Natural killer cell treated with Interleukin-12 subunit alpha and Interleukin-12 subunit beta and Interleukin-15 and Interleukin-18, amount 100 ng/mL, for 72 hours (primary cell): ENCODE results near the gene ITGB7. TPM values are rescaled to one million over a fixed set of nuclear protein-coding genes. Genes with fewer than 3 reads are reported as not detected.
A peak's percentile ranks its signal among the peaks of the same experiment; 100 is the strongest.
"Not testable (repeated sequence)": the region's sequence is repeated elsewhere in the genome, so short reads cannot be mapped to it uniquely, and the experiment has no call there.

Experiments
- ATAC-seq, 2 donors: fragments of 150-1000 bp; cut with Tn5 transposase in 1 of 2; sonication (Bioruptor Pico), chemical (Tn5 transposase) in 1 of 2; 2 replicates each; pipeline ENCODE4 v1.10.0; 2021
- DNase-seq: peaks from one replicate; pipeline ENCODE4 v3.0.0; 2022; ENCODE audit warnings: low spot score
- H3K27ac Mint-ChIP-seq, 2 donors: 1 replicate in 1 of 2; 2 replicates in 1 of 2; pipeline ENCODE4 v1.8.0; 2022; ENCODE audit warnings: mixed read lengths in 2 of 2, mild to moderate bottlenecking in 1 of 2, moderate library complexity in 1 of 2
- H3K27me3 Mint-ChIP-seq, 2 donors: 1 replicate in 1 of 2; 2 replicates in 1 of 2; pipeline ENCODE4 v1.8.0; 2022; ENCODE audit warnings: mixed read lengths in 2 of 2
- H3K36me3 Mint-ChIP-seq: one replicate; pipeline ENCODE4 v1.8.0; 2022; ENCODE audit warnings: mixed read lengths
- H3K4me1 Mint-ChIP-seq, 2 donors: 1 replicate in 1 of 2; 2 replicates in 1 of 2; pipeline ENCODE4 v1.8.0; 2022; ENCODE audit warnings: low read depth in 2 of 2, mixed read lengths in 2 of 2, mild to moderate bottlenecking in 1 of 2
- H3K4me3 Mint-ChIP-seq: one replicate; pipeline ENCODE4 v1.8.0; 2022; ENCODE audit warnings: mixed read lengths
- H3K9me3 Mint-ChIP-seq: 2 replicates; pipeline ENCODE4 v1.8.0; 2022; ENCODE audit warnings: mixed read lengths
- total RNA-seq, 2 donors: library from RNA; stranded (reverse); gene quantifications; one replicate each; pipeline ENCODE4 v1.2.3, GENCODE V29; 2022

Gene ITGB7
- total RNA-seq, 2 donors from 2014 or later: 53.0 to 81.0 TPM

DNA sequence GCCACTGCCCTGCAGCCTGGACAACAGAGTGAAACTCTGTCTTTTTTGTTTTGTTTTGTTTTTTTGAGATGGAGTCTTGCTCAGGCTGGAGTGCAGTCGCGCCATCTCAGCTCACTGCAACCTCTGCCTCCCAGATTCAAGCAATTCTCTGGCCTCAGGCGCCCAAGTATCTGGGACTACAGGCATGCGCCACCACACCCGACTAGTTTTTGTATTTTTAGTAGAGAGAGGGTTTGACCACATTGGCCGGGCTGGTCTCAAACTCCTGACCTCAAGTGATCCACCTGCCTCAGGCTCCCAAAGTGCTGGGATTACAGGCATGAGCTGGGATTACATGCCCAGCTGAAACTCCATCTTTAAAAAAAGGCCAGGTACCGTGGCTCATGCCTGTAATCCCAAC is 4.7 kb downstream of the ITGB7 start:
- not testable (repeated sequence) for H3K4me3 Mint-ChIP-seq, DNase-seq, H3K36me3 Mint-ChIP-seq, H3K27me3 Mint-ChIP-seq, H3K27ac Mint-ChIP-seq, H3K9me3 Mint-ChIP-seq, ATAC-seq
- H3K4me1 Mint-ChIP-seq: peaks cover 51 to 72% of the 10 kb centered on the region in 2 donors

DNA sequence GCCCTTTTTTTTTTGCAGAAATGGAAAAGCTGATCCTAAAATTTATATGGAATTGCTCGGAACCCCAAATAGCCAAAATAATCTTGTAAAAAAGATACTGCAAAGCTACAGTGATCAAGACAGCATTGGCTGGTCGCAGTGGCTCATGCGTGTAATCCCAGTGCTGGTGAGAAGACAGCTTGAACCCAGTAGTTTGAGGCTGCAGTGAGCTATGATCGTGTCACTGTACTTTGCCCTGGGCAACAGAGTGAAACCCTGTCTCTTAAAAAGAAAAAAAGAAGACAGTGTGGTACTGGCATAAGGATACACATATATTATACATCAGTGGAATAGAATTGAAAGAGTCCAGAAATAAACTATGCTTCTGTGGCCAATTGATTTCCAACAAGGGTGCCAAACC is 5.4 kb downstream of the ITGB7 start:
- peaks cover 44 to 65% of the 10 kb centered on the region in 2 donors for H3K4me1 Mint-ChIP-seq
- H3K27ac Mint-ChIP-seq: no peak overlapping the region
- H3K4me3 Mint-ChIP-seq: no peak overlapping the region
- no peak for DNase-seq
- peaks cover 5% of the 10 kb centered on the region for H3K36me3 Mint-ChIP-seq
- ATAC-seq: no peak
- no peaks in the 10 kb centered on the region for H3K9me3 Mint-ChIP-seq
- H3K27me3 Mint-ChIP-seq: no peaks in the 10 kb centered on the region

GRCh38 chr12:53201177-53201541 is 5.9 kb downstream of the ITGB7 start:
- Mint-ChIP-seq H3K4me1 (peaks cover 39 to 61% of the 10 kb centered on the region in 2 donors), H3K4me3 (peak overlapping the region; percentile 79)

GRCh38 chr12:53200458-53201176 is 6.4 kb downstream of the ITGB7 start:
- Mint-ChIP-seq H3K36me3 (peaks cover 5% of the 10 kb centered on the region), H3K4me1 (peaks cover 34 to 56% of the 10 kb centered on the region in 2 donors), H3K27ac (peak overlapping the region; percentile 8 to 62), H3K9me3 (no peaks in the 10 kb centered on the region), H3K4me3 (peak overlapping the region; percentile 79), H3K27me3 (no peaks in the 10 kb centered on the region)
- peak in 1 of 2 donors; percentile 34 for ATAC-seq
- DNase-seq: peak; percentile 59

More at GRCh38 chr12:53201177-53201541, 5.9 kb downstream of the ITGB7 start:
- no peaks in the 10 kb centered on the region for H3K27me3 Mint-ChIP-seq
- ATAC-seq (no peak), DNase-seq (peak; percentile 32)
- H3K9me3 Mint-ChIP-seq: no peaks in the 10 kb centered on the region
- H3K36me3 Mint-ChIP-seq: peaks cover 5% of the 10 kb centered on the region
- peak overlapping the region; percentile 8 to 62 for H3K27ac Mint-ChIP-seq

DNA sequence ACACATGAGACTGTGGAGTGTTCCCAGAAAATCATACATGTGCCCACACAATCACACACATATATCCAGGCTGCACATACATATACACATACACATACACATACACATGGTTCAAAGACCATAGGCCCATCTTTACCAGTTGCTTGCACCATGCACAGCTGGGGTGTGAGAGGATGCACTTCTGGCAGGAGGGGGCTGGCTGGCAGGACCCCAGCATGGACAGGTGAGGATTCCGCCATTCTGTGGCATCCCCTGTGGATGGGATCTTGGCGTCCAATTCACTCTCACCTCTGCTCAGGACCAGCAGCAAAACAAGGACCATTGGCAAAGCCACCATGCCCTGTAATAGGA is 7.0 kb downstream of the ITGB7 start:
- DNase-seq (no peak), ATAC-seq (no peak)
- H3K27ac Mint-ChIP-seq: peak overlapping the region; percentile 8 to 62
- H3K4me1 Mint-ChIP-seq: peaks cover 32 to 56% of the 10 kb centered on the region in 2 donors
- no peaks in the 10 kb centered on the region for H3K9me3 Mint-ChIP-seq
- H3K36me3 Mint-ChIP-seq: peaks cover 5% of the 10 kb centered on the region
- H3K4me3 Mint-ChIP-seq: peak overlapping the region; percentile 79
- H3K27me3 Mint-ChIP-seq: no peaks in the 10 kb centered on the region

DNA sequence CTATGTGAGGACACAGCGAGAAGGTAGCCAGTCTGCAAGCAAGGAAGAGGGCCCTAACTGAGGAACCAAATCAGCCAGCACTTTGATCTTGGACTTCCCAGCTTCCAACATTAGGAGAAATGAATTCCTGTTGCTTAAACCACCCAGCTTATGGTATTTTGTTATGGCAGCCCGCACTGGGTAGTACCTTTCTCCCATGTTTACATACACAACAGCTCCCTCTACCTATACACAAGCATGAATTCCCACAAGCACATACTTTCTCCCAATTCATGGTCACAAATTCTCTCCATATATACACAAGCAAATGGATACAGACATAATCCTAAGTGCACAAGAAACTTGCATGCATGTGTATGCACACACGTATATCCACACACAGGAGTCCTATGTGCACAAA is 7.4 kb downstream of the ITGB7 start:
- ATAC-seq (no peak), DNase-seq (peak; percentile 5)
- peak overlapping the region; percentile 79 for H3K4me3 Mint-ChIP-seq
- H3K27me3 Mint-ChIP-seq: no peaks in the 10 kb centered on the region
- H3K4me1 Mint-ChIP-seq: peaks cover 32 to 54% of the 10 kb centered on the region in 2 donors
- H3K36me3 Mint-ChIP-seq: peaks cover 5% of the 10 kb centered on the region
- peak overlapping the region; percentile 8 to 62 for H3K27ac Mint-ChIP-seq
- H3K9me3 Mint-ChIP-seq: no peaks in the 10 kb centered on the region

- peak; percentile 72 to 87 for ATAC-seq
- Mint-ChIP-seq H3K9me3 (no peaks in the 10 kb centered on the region), H3K36me3 (peaks cover 5% of the 10 kb centered on the region), H3K27me3 (no peaks in the 10 kb centered on the region), H3K4me1 (peaks cover 39 to 48% of the 10 kb centered on the region in 2 donors), H3K27ac (peak overlapping the region in 1 of 2 donors; percentile 25), H3K4me3 (peak overlapping the region; percentile 73)
- DNase-seq: peak; percentile 67
These were observed 8.5 kb downstream of the ITGB7 start for GRCh38 chr12:53198486-53199110.

DNA sequence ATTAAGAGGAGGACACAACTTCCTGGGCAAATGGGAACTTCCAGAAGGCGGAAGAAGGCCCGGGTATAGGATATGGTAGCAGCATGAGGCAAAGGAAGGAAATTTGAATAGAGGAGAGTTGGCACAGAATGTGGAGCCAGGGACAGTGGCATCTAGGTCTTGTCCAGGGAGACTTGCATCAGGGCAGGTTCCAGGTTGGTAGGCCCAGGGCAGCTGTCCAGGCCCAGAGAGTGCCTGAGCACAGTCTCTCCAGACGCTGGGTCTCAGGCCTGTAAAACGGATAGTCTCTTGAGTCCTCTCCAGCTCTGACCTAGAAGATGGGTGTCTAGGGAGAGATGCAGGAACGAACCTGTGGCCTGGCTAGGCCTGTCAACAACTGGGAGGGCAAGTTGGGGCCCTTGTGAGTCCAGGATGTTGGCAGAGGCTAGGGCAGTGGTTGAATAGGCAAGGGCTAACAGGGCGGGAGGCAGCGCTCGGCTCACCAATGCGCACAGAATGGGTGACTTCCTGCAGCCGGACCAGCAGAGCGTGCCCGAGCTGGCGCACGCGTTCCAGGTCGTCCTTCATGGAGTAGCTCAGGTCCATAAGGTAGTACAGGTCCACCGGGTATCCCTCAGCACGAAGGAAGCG is 9.9 kb downstream of the ITGB7 start:
- Mint-ChIP-seq H3K36me3 (peaks cover 5% of the 10 kb centered on the region), H3K27ac (no peak overlapping the region), H3K9me3 (no peaks in the 10 kb centered on the region), H3K27me3 (no peaks in the 10 kb centered on the region), H3K4me1 (peaks cover 41 to 43% of the 10 kb centered on the region in 2 donors), H3K4me3 (peak overlapping the region; percentile 47)
- no peak for ATAC-seq
- DNase-seq: no peak

DNA sequence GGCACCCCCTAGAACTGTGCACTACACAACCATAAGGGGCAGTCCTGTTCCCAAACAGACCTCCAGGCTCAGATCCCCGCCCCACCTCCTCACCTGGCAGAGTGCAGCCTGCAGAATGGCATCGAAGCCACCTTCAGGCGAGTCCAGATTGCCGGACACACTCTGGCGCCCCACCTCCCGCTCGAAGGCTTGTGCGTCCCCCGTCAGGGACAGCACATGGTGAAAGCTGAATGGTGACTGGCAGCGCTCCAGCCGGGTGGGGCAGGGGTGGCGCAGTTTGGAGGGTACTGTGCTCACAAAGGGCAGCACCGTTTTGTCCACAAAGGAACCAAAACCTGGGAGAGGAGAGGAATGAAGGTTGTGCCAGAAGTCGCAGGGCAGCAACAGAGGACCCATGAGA is 10.6 kb downstream of the ITGB7 start:
- Mint-ChIP-seq H3K9me3 (no peaks in the 10 kb centered on the region), H3K4me3 (peak overlapping the region; percentile 47), H3K27me3 (no peaks in the 10 kb centered on the region), H3K4me1 (peaks cover 42 to 43% of the 10 kb centered on the region in 2 donors), H3K36me3 (peaks cover 5% of the 10 kb centered on the region), H3K27ac (no peak overlapping the region)
- DNase-seq: no peak
- ATAC-seq: no peak

- peaks cover 36 to 38% of the 10 kb centered on the region in 2 donors for H3K4me1 Mint-ChIP-seq
These were observed 11.3 kb downstream of the ITGB7 start for GRCh38 chr12:53195516-53196420.

DNA sequence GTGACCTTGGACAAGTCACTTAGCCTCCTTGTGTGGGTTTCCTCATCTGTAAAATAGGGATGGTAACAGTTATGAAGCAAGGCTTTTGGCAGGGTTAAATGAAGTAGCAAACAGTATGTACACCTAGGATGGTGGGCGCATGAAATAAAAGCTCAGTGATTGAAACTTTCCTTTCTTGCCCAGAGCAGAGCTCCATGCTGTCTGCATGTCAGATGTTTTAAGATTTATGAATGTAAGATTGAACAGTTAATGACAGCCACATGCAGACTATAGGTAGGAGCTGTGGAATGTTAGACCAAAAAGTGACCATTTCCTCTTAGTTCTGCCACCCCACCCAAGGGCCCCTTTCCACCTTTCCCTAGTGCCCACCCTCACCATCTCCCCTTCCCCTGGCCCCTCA is 12.1 kb downstream of the ITGB7 start:
- no peaks in the 10 kb centered on the region for H3K36me3 Mint-ChIP-seq
- H3K27ac Mint-ChIP-seq: no peak overlapping the region
- no peak overlapping the region for H3K4me3 Mint-ChIP-seq
- H3K9me3 Mint-ChIP-seq: no peaks in the 10 kb centered on the region
- H3K4me1 Mint-ChIP-seq: peaks cover 28 to 35% of the 10 kb centered on the region in 2 donors
- H3K27me3 Mint-ChIP-seq: no peaks in the 10 kb centered on the region
- DNase-seq (no peak), ATAC-seq (no peak)

More at GRCh38 chr12:53195516-53196420, 11.3 kb downstream of the ITGB7 start:
- no peak overlapping the region for H3K4me3 Mint-ChIP-seq
- no peaks in the 10 kb centered on the region for H3K27me3 Mint-ChIP-seq
- no peak for ATAC-seq
- no peaks in the 10 kb centered on the region for H3K36me3 Mint-ChIP-seq
- DNase-seq: peak; percentile 57
- H3K27ac Mint-ChIP-seq: no peak overlapping the region
- no peaks in the 10 kb centered on the region for H3K9me3 Mint-ChIP-seq

DNA sequence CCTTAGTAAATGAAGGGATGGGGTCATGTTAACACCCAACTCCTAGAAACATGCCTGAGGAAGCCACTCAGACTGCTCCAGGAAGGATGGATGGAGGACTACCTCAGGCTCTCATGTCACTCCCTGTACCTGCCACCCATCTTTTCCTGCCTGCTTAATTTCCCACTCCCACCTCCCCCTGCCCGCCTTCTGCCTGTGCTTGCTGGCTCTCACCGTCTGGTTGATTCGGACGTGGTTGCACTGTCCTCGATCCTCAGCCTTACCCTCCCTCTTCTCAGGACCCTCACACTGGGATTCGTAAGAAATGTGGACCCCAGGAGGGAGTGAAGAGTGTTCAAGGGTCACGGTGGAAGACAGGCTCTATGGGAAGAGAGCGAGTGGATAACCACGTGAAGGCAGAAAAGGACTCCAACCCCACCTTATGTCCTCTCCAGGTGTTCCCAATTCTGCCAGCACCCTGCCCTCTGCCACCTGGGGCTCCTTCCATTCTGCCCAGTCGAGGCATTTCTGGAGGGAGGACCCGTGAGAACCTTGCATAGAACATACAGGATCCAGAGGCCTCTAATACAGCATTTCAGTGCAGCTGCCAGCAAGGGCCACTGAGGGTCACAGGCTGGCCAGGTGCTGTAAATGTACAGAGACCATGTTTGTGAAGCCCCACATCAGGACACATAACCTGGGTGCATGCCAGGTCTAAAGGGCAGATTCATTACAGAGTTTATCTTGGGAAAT is 12.9 kb downstream of the ITGB7 start:
- no peaks in the 10 kb centered on the region for H3K9me3 Mint-ChIP-seq
- no peak overlapping the region for H3K27ac Mint-ChIP-seq
- peaks cover 21 to 29% of the 10 kb centered on the region in 2 donors for H3K4me1 Mint-ChIP-seq
- no peaks in the 10 kb centered on the region for H3K27me3 Mint-ChIP-seq
- no peak overlapping the region for H3K4me3 Mint-ChIP-seq
- DNase-seq: no peak
- no peaks in the 10 kb centered on the region for H3K36me3 Mint-ChIP-seq
- ATAC-seq: no peak

- peaks cover 10 to 18% of the 10 kb centered on the region in 2 donors for H3K4me1 Mint-ChIP-seq
- H3K27me3 Mint-ChIP-seq: no peaks in the 10 kb centered on the region
- peak; percentile 39 for DNase-seq
- no peak overlapping the region for H3K4me3 Mint-ChIP-seq
- ATAC-seq: no peak
- H3K9me3 Mint-ChIP-seq: no peaks in the 10 kb centered on the region
- peak overlapping the region in 1 of 2 donors; percentile 6 for H3K27ac Mint-ChIP-seq
- no peaks in the 10 kb centered on the region for H3K36me3 Mint-ChIP-seq
These were observed 14.0 kb downstream of the ITGB7 start for GRCh38 chr12:53193040-53193439.
